Pancreas (tissue), 10 donors: ENCODE measurements around the gene ALPG. TPM values are rescaled to one million over a fixed set of nuclear protein-coding genes. Genes with fewer than 3 reads are reported as not detected.
"Not testable (repeated sequence)": the region's sequence is repeated elsewhere in the genome, so short reads cannot be mapped to it uniquely, and the experiment has no call there.

Experiments used
- ATAC-seq, 4 donors: fragments of 200-7000 bp; cut with Tn5 transposase; one replicate each; pipeline versions ENCODE4 v1.8.0 to v1.9.1; 2020; ENCODE audit warnings: mild to moderate bottlenecking in 4 of 4, moderate library complexity in 4 of 4
- DNase-seq, 6 donors: peaks; one replicate each; pipeline ENCODE4 v3.0.0-alpha.2; 2020
- FAIRE-seq: peaks from 2 replicates; lab custom pipeline; 2012; peaks lifted over from hg19 to GRCh38; lab: Jason Lieb, UNC
- H3K27ac ChIP-seq, 4 donors: fragments of 200-600 bp; sonication (generic); 1 replicate in 3 of 4; 2 replicates in 1 of 4; pipeline versions ENCODE4 v1.5.0 to v1.8.0; 2020
- H3K27me3 ChIP-seq, 4 donors: fragments of 200-600 bp; one replicate each; pipeline ENCODE4 v1.8.0; 2021
- H3K36me3 ChIP-seq, 3 donors: fragments of 200-600 bp; sonication (generic) in 1 of 3; one replicate each; pipeline versions ENCODE4 v1.5.0 to v1.8.0; 2020 to 2021
- H3K4me1 ChIP-seq, 3 donors: fragments of 200-600 bp; one replicate each; pipeline ENCODE4 v1.8.0; 2021
- H3K4me3 ChIP-seq, 4 donors: fragments of 200-600 bp; sonication (generic) in 2 of 4; one replicate each; pipeline versions ENCODE4 v1.5.0 to v1.8.0; 2020 to 2021
- H3K9me3 ChIP-seq, 4 donors: fragments of 200-600 bp; one replicate each; pipeline ENCODE4 v1.8.0; 2021
- WGBS, 2 donors: extraction: QIAGEN DNeasy Blood & Tissue Kit; methylation state at CpG; one replicate each; pipeline ENCODE4 v1.1.7; 2013; 5-methylcytosine and 5-hydroxymethylcytosine counted together
- intact Hi-C, 3 donors: fragments of 100-400 bp; cut with DNase I; formaldehyde crosslinking; loops; one replicate each; pipeline versions ENCODE4 v1.11.1 to v1.14.2; 2022
- polyA plus RNA-seq, 2 donors: library from polyadenylated mRNA; stranded (reverse); fragments of 200-250 nt; gene quantifications; one replicate each; pipeline ENCODE4 v1.2.3, GENCODE V29; 2013
- total RNA-seq, 6 donors: library from RNA; stranded (reverse); fragmentation: NEBNext Ultra II Directional in 4 of 6; extraction: Animal tissue kit (Norgen Biotek cat#: 25700) in 4 of 6; gene quantifications; one replicate each; pipeline versions ENCODE4 v1.2.1 to v1.2.4, GENCODE V29; 2021 to 2023
- TF ChIP-seq, protein P1 (sequence below), 4 donors: fragments of 200-600 bp; sonication (generic) in 3 of 4; IDR thresholded peaks; one replicate each; pipeline versions ENCODE4 v1.5.0 to v1.8.0; 2021; ENCODE audit warnings: antibody characterized with exemption in 4 of 4
- donor health status: healthy with polysubstance abuse.
- donor health status: DM: no; HTN: no; CAD: no; lungs with moderate emphysema.
- donor health status: DM: no; HTN: no; CAD: no.
- donor health status: control.
- donor health status: control.
- donor health status: Bipolar disorder and iron deficiency.
- donor health status: DM: yes; HTN: yes; CAD: no.
- donor health status: DM: no; HTN: no; CAD: no.
- donor health status: DM: no; HTN: no; CAD: no.
- donor health status: DM: yes; HTN: yes; CAD: no.

Gene ALPG
- total and polyA plus RNA-seq, 8 donors: not detected

- no peak overlapping the region for H3K27ac ChIP-seq
- no peaks in the 10 kb centered on the region for H3K4me1 ChIP-seq
- intact Hi-C loops: no loop called here
- TF ChIP-seq, protein P1, sequence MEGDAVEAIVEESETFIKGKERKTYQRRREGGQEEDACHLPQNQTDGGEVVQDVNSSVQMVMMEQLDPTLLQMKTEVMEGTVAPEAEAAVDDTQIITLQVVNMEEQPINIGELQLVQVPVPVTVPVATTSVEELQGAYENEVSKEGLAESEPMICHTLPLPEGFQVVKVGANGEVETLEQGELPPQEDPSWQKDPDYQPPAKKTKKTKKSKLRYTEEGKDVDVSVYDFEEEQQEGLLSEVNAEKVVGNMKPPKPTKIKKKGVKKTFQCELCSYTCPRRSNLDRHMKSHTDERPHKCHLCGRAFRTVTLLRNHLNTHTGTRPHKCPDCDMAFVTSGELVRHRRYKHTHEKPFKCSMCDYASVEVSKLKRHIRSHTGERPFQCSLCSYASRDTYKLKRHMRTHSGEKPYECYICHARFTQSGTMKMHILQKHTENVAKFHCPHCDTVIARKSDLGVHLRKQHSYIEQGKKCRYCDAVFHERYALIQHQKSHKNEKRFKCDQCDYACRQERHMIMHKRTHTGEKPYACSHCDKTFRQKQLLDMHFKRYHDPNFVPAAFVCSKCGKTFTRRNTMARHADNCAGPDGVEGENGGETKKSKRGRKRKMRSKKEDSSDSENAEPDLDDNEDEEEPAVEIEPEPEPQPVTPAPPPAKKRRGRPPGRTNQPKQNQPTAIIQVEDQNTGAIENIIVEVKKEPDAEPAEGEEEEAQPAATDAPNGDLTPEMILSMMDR (IDR thresholded peaks at IDR 0.05): no peak
- no peak for FAIRE-seq
- peak in 1 of 6 donors; percentile 52 for DNase-seq
- H3K36me3 ChIP-seq: no peaks in the 10 kb centered on the region
- H3K9me3 ChIP-seq: no peaks in the 10 kb centered on the region
- 86 to 90% methylated on average over 14 of the region's 14 CpGs for WGBS, 2 donors
- peak in 1 of 4 donors; percentile 11 for ATAC-seq
- H3K27me3 ChIP-seq: no peaks in the 10 kb centered on the region
- no peak overlapping the region for H3K4me3 ChIP-seq
Observed at GRCh38 chr2:232363784-232364615, 42.6 kb upstream of the ALPG start.

GRCh38 chr2:232364806-232365594 lies 41.6 kb upstream of the ALPG start:
- H3K27me3 ChIP-seq, H3K4me3 ChIP-seq, intact Hi-C loops, H3K9me3 ChIP-seq, H3K27ac ChIP-seq, ATAC-seq, FAIRE-seq, H3K36me3 ChIP-seq, H3K4me1 ChIP-seq: not testable (repeated sequence)
- DNase-seq: peak in 1 of 6 donors; percentile 43
- WGBS, 2 donors: 65 to 75% methylated on average over 14 to 18 of the region's 18 CpGs

- H3K4me3 ChIP-seq: no peak overlapping the region
- FAIRE-seq: no peak
- WGBS, 2 donors: 70 to 72% methylated on average over 20 of the region's 20 CpGs
- no peak overlapping the region for H3K27ac ChIP-seq
- no peaks in the 10 kb centered on the region for H3K9me3 ChIP-seq
- TF ChIP-seq, protein P1 (IDR thresholded peaks at IDR 0.05): peak in 1 of 4 donors; percentile 10
- intact Hi-C loops: no loop called here
- peak in 3 of 4 donors; percentile 57 to 85 (median 67) for ATAC-seq
- no peaks in the 10 kb centered on the region for H3K4me1 ChIP-seq
- no peaks in the 10 kb centered on the region for H3K27me3 ChIP-seq
- H3K36me3 ChIP-seq: no peaks in the 10 kb centered on the region
- DNase-seq: peak in 2 of 6 donors; percentile 50 to 51
Observed at GRCh38 chr2:232365621-232366321, 40.9 kb upstream of the ALPG start.

DNA sequence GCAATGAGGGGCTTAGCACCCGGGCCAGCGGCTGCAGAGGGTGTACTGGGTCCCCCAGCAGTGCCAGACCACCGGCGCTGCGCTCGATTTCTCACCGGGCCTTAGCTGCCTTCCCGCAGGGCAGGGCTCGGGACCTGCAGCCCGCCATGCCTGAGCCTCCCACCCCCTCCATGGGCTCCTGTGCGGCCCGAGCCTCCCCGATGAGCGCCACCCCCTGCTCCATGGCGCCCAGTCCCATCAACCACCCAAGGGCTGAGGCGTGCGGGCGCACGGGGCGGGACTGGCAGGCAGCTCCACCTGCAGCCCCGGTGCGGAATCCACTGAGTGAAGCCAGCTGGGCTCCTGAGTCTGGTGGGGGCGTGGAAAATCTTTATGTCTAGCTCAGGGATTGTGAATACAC lies 40.2 kb upstream of the ALPG start:
- intact Hi-C loops, H3K27me3 ChIP-seq, H3K4me1 ChIP-seq, ATAC-seq, H3K27ac ChIP-seq, H3K4me3 ChIP-seq, FAIRE-seq, H3K36me3 ChIP-seq, H3K9me3 ChIP-seq: not testable (repeated sequence)
- peak in 2 of 6 donors; percentile 56 to 58 for DNase-seq
- WGBS, 2 donors: 64 to 75% methylated on average over 14 to 20 of the region's 23 CpGs

- Histone ChIP-seq H3K9me3 (no peaks in the 10 kb centered on the region), H3K27me3 (no peaks in the 10 kb centered on the region), H3K36me3 (no peaks in the 10 kb centered on the region), H3K4me1 (no peaks in the 10 kb centered on the region), H3K4me3 (no peak overlapping the region), H3K27ac (no peak overlapping the region)
- DNase-seq (peak in 1 of 6 donors; percentile 40), FAIRE-seq (no peak), ATAC-seq (peak in 2 of 4 donors; percentile 25 to 47)
- TF ChIP-seq, protein P1 (IDR thresholded peaks at IDR 0.05): no peak
- 40 to 42% methylated on average over 6 to 7 of the region's 7 CpGs for WGBS, 2 donors
- intact Hi-C loops: no loop called here
Observed at GRCh38 chr2:232367016-232367415, 39.6 kb upstream of the ALPG start.
